H1 (cell line): Measurements from ENCODE around the gene BTBD7. TPM values are rescaled to one million over a fixed set of nuclear protein-coding genes. Genes with fewer than 3 reads are reported as not detected.

Experiments
- CTCF ChIA-PET: fragments of 300-600 bp; sonication (Branson Sonifier 250); formaldehyde crosslinking; loops from one replicate; lab custom pipeline; 2021; ENCODE audit not compliant: partially characterized antibody; lab: Charles Lee
- POLR2A ChIA-PET: fragments of 300-600 bp; sonication (Branson Sonifier 250); formaldehyde crosslinking; loops from one replicate; lab custom pipeline; 2021; ENCODE audit warnings: inconsistent platforms; ENCODE audit not compliant: partially characterized antibody; lab: Charles Lee
- DNase-seq, 2 experiments: peaks; one replicate each; pipeline versions ENCODE4 v3.0.0 to v3.0.0-alpha.2; 2010 to 2022; ENCODE audit warnings: low spot score in 2 of 2, low read depth in 1 of 2, mixed read lengths in 1 of 2
- FAIRE-seq: peaks from 2 replicates; lab custom pipeline; 2011; peaks lifted over from hg19 to GRCh38; lab: Jason Lieb, UNC
- H2AFZ ChIP-seq: 2 replicates; pipeline ENCODE4 v1.8.1; 2012; ENCODE audit warnings: low read length, inconsistent platforms
- H2AK5ac ChIP-seq: 2 replicates; pipeline ENCODE4 v1.6.1; 2013; ENCODE audit warnings: low read depth, low read length
- H2BK120ac ChIP-seq: replicated peaks from 2 replicates; pipeline ENCODE3; 2013; ENCODE audit warnings: low read depth, low read length, inconsistent platforms
- H2BK12ac ChIP-seq: 2 replicates; pipeline ENCODE4 v1.6.1; 2013; ENCODE audit warnings: low read depth, low read length
- H2BK15ac ChIP-seq: 2 replicates; pipeline ENCODE4 v1.6.1; 2013; ENCODE audit warnings: low read length
- H2BK20ac ChIP-seq: 2 replicates; pipeline ENCODE4 v1.6.1; 2013; ENCODE audit warnings: low read length
- H2BK5ac ChIP-seq: 2 replicates; pipeline ENCODE4 v1.6.1; 2013; ENCODE audit warnings: low read depth, low read length
- H3K14ac ChIP-seq: 2 replicates; pipeline ENCODE4 v1.6.1; 2013; ENCODE audit warnings: inconsistent platforms; ENCODE audit not compliant: insufficient read length
- H3K18ac ChIP-seq: 2 replicates; pipeline ENCODE4 v1.6.1; 2013; ENCODE audit warnings: low read length; ENCODE audit errors: extremely low read depth
- H3K23ac ChIP-seq: 2 replicates; pipeline ENCODE4 v1.6.1; 2013; ENCODE audit warnings: inconsistent platforms; ENCODE audit not compliant: insufficient read length
- H3K23me2 ChIP-seq: 2 replicates; pipeline ENCODE4 v1.6.1; 2013; ENCODE audit warnings: low read depth, low read length
- H3K27ac ChIP-seq: 2 replicates; pipeline ENCODE4 v1.6.1; 2011; ENCODE audit warnings: low read depth, low read length, inconsistent platforms
- H3K27me3 ChIP-seq, 4 experiments: replicated peaks in 1 of 4; 1 replicate in 1 of 4; 2 replicates in 3 of 4; pipeline versions ENCODE4 v1.6.1 to v1.8.1; 2011 to 2013; ENCODE audit warnings: low read length in 3 of 4, mild to moderate bottlenecking in 3 of 4, inconsistent platforms in 2 of 4, mixed read lengths in 2 of 4, moderate library complexity in 1 of 4; ENCODE audit not compliant: control insufficient read depth in 3 of 4, insufficient read depth in 3 of 4; ENCODE audit errors: extremely low read depth in 1 of 4
- H3K36me3 ChIP-seq, 4 experiments: 2 replicates each; pipeline versions ENCODE4 v1.6.1 to v1.8.1; 2011 to 2013; ENCODE audit warnings: mild to moderate bottlenecking in 4 of 4, low read length in 3 of 4, moderate library complexity in 2 of 4, control low read depth in 1 of 4, inconsistent platforms in 1 of 4; ENCODE audit not compliant: insufficient read depth in 4 of 4, control insufficient read depth in 2 of 4
- H3K4ac ChIP-seq: replicated peaks from 2 replicates; pipeline ENCODE3; 2013; ENCODE audit warnings: low read length, low read depth, mixed read lengths, inconsistent platforms; ENCODE audit not compliant: insufficient read length
- H3K4me1 ChIP-seq, 4 experiments: replicated peaks in 1 of 4; 1 replicate in 1 of 4; 2 replicates in 3 of 4; pipeline versions ENCODE4 v1.6.1 to v1.8.1; 2011 to 2013; ENCODE audit warnings: low read length in 3 of 4, inconsistent platforms in 2 of 4, mixed read lengths in 1 of 4; ENCODE audit not compliant: insufficient read depth in 4 of 4, control insufficient read depth in 3 of 4
- H3K4me2 ChIP-seq, 2 experiments: 2 replicates each; pipeline versions ENCODE4 v1.6.1 to v1.8.1; 2011 to 2013; ENCODE audit warnings: low read depth in 2 of 2, low read length in 2 of 2, control low read depth in 1 of 2, inconsistent platforms in 1 of 2, mild to moderate bottlenecking in 1 of 2; ENCODE audit not compliant: insufficient read depth in 1 of 2
- H3K4me3 ChIP-seq, 4 experiments: fragments of 200-600, 300-600 bp in 1 of 4; sonication (generic), shearing (Covaris generic), sonication (Bioruptor Twin) in 1 of 4; 2 replicates each; pipeline versions ENCODE4 v1.5.1 to v1.8.1; 2011 to 2016; ENCODE audit warnings: low read length in 4 of 4, low read depth in 3 of 4, control low read depth in 2 of 4, inconsistent platforms in 2 of 4, mild to moderate bottlenecking in 2 of 4, mixed read lengths in 1 of 4, moderate library complexity in 1 of 4; ENCODE audit not compliant: insufficient read depth in 2 of 4; ENCODE audit errors: extremely low read depth in 1 of 4
- H3K56ac ChIP-seq: replicated peaks from 2 replicates; pipeline ENCODE3; 2013; ENCODE audit warnings: low read depth, mild to moderate bottlenecking, mixed read lengths, low read length, inconsistent platforms; ENCODE audit not compliant: insufficient read length
- H3K79me1 ChIP-seq: 2 replicates; pipeline ENCODE4 v1.6.1; 2013; ENCODE audit warnings: low read depth, low read length, control low read depth
- H3K79me2 ChIP-seq, 2 experiments: 2 replicates each; pipeline versions ENCODE4 v1.6.1 to v1.8.1; 2012 to 2013; ENCODE audit warnings: low read length in 2 of 2, mild to moderate bottlenecking in 2 of 2, inconsistent platforms in 1 of 2; ENCODE audit not compliant: insufficient read depth in 2 of 2, control insufficient read depth in 1 of 2
- H3K9ac ChIP-seq, 4 experiments: replicated peaks in 1 of 4; 1 replicate in 1 of 4; 2 replicates in 3 of 4; pipeline versions ENCODE4 v1.6.1 to v1.8.1; 2011 to 2013; ENCODE audit warnings: low read depth in 3 of 4, low read length in 3 of 4, control low read depth in 2 of 4, mild to moderate bottlenecking in 2 of 4, moderate library complexity in 2 of 4, inconsistent platforms in 1 of 4; ENCODE audit errors: extremely low read depth in 1 of 4
- H3K9me3 ChIP-seq, 2 experiments: 2 replicates each; pipeline versions ENCODE4 v1.6.1 to v1.8.1; 2012 to 2013; ENCODE audit warnings: mild to moderate bottlenecking in 2 of 2, moderate library complexity in 2 of 2, control low read depth in 1 of 2, inconsistent platforms in 1 of 2, low read depth in 1 of 2, low read length in 1 of 2, mixed read lengths in 1 of 2; ENCODE audit not compliant: insufficient read depth in 2 of 2
- H4K20me1 ChIP-seq, 2 experiments: replicated peaks in 1 of 2; 2 replicates each; pipeline versions ENCODE3 to v1.8.1; 2011 to 2013; ENCODE audit warnings: inconsistent platforms in 2 of 2, low read length in 2 of 2, mild to moderate bottlenecking in 1 of 2; ENCODE audit not compliant: insufficient read depth in 2 of 2, control insufficient read depth in 1 of 2
- H4K5ac ChIP-seq: 2 replicates; pipeline ENCODE4 v1.6.1; 2013; ENCODE audit warnings: low read length, low read depth, mixed read lengths, inconsistent platforms; ENCODE audit not compliant: insufficient read length
- H4K8ac ChIP-seq: 2 replicates; pipeline ENCODE4 v1.8.0; 2013; ENCODE audit warnings: mild to moderate bottlenecking, moderate library complexity, low read length, inconsistent platforms; ENCODE audit not compliant: insufficient read depth; ENCODE audit errors: extremely low read depth
- H4K91ac ChIP-seq: replicated peaks from 2 replicates; pipeline ENCODE3; 2013; ENCODE audit warnings: low read length, mixed read lengths, inconsistent platforms; ENCODE audit not compliant: insufficient read length
- CTBP2 ChIP-seq: IDR thresholded peaks from 2 replicates; pipeline ENCODE4 v1.7.0; 2011; ENCODE audit warnings: borderline replicate concordance, mild to moderate bottlenecking, moderate library complexity, mixed read lengths, low read length; ENCODE audit not compliant: insufficient read depth, insufficient read length
- GABPA ChIP-seq: IDR thresholded peaks from 2 replicates; pipeline ENCODE4 v1.6.1; 2011; ENCODE audit warnings: mild to moderate bottlenecking, low read length, moderate library complexity, borderline replicate concordance; ENCODE audit not compliant: insufficient read depth
- JUND ChIP-seq: IDR thresholded peaks from 2 replicates; pipeline ENCODE4 v1.6.1; 2011; ENCODE audit warnings: mild to moderate bottlenecking, improper control_type of control experiment, low read length
- RBBP5 ChIP-seq: IDR thresholded peaks from 2 replicates; pipeline ENCODE4 v1.7.1; 2012; ENCODE audit warnings: low read depth, mild to moderate bottlenecking, inconsistent platforms, low read length, moderate library complexity, borderline replicate concordance
- RFX5 ChIP-seq: IDR thresholded peaks from 2 replicates; pipeline ENCODE4 v1.6.1; 2011; ENCODE audit warnings: low read depth, low read length, improper control_type of control experiment, borderline replicate concordance
- TCF12 ChIP-seq: IDR thresholded peaks from 2 replicates; pipeline ENCODE4 v1.6.1; 2011; ENCODE audit warnings: low read depth, mild to moderate bottlenecking, low read length
- WGBS, 2 experiments: shearing (Covaris generic) in 1 of 2; methylation state at CpG; one replicate each; pipeline versions ENCODE4 v1.1.6 to v1.1.7; 2013 to 2015; ENCODE audit warnings: low lambda C conversion rate in 2 of 2, mixed read lengths in 2 of 2, inconsistent platforms in 1 of 2, low coverage in 1 of 2, missing lambda C conversion rate in 1 of 2; ENCODE audit not compliant: insufficient replicate concordance in 2 of 2, insufficient coverage in 1 of 2, insufficient read length in 1 of 2; ENCODE audit errors: extremely low coverage in 1 of 2, missing lambda C conversion rate in 1 of 2; 5-methylcytosine and 5-hydroxymethylcytosine counted together
- polyA plus RNA-seq, 7 experiments: library from polyadenylated mRNA; depleted of rRNA in 3 of 7; stranded (reverse) in 5 of 7; unstranded in 2 of 7; fragments of >200 nt in 5 of 7; fragments of 200-250 nt in 2 of 7; gene quantifications; 1 replicate in 5 of 7; 2 replicates in 1 of 7; 4 replicates in 1 of 7; pipeline versions ENCODE4 v1.2.1 to v1.2.3, GENCODE V29; 2011 to 2013; ENCODE audit warnings: missing spikeins in 2 of 7, mixed read lengths in 2 of 7
- total RNA-seq: library from RNA; stranded (reverse); fragmentation: NEBNext Ultra II Directional; extraction: Animal tissue kit (Norgen Biotek cat#: 25700); gene quantifications from 2 replicates; pipeline ENCODE4 v1.2.1, GENCODE V29; 2021

The BTBD7 gene
- total and polyA plus RNA-seq, 2 of the 8 experiments (the other 6 are each of a cell fraction or from before 2014, with no cell fraction given): 12.1 to 46.1 TPM

DNA sequence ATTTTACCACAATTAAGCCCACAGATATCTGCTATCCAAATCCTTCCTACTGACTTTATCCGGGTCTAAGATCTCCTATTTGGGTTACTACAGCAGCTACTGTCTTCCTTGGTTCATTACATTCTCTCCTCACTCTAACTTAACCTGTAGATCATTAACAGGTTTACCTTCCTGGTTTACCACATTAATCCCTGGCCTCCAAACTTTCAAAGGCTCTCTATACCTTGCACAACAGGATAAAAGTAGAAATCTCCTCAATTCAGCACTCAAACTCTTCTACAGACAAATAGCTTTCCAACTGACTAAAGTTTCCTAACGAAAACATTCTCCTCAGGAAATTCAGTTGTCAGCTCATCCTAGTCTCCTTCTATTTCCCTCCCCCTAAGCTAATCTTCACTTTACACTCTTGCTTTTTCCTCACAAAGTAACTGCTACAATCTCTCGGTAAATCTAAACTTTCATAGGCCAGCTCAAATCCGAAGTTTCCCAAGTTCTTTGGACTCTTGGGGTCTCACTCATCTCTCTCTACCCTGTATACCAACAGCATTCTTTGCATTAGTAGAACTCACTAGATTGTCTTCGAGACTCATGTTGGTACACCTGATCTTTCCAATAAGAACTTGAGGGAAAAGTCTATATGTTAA is 2.7 kb downstream of the BTBD7 start:
- H2BK12ac ChIP-seq: no peak overlapping the region
- POLR2A ChIA-PET: no interaction called here
- no peak overlapping the region for H2AFZ ChIP-seq
- H3K4me3 ChIP-seq: no peak overlapping the region
- H3K27ac ChIP-seq: no peak overlapping the region
- H4K8ac ChIP-seq: no peak overlapping the region
- H3K4ac ChIP-seq: no peak overlapping the region
- no peak overlapping the region for H2AK5ac ChIP-seq
- no peak overlapping the region for H4K5ac ChIP-seq
- peaks cover 2 to 20% of the 10 kb centered on the region in 2 experiments for H4K20me1 ChIP-seq
- H2BK20ac ChIP-seq: no peak overlapping the region
- H2BK120ac ChIP-seq: no peak overlapping the region
- H3K18ac ChIP-seq: no peak overlapping the region
- no peak overlapping the region for H2BK15ac ChIP-seq
- H3K4me1 ChIP-seq: peaks cover 0 to 4% (median 3%) of the 10 kb centered on the region in 4 experiments; a peak in 5 of 7 replicates
- no peaks in the 10 kb centered on the region for H3K36me3 ChIP-seq
- H4K91ac ChIP-seq: no peak overlapping the region
- H3K9ac ChIP-seq: no peak overlapping the region
- no peak overlapping the region for H2BK5ac ChIP-seq
- FAIRE-seq (no peak), DNase-seq (no peak)
- H3K79me1 ChIP-seq: peaks cover 8% of the 10 kb centered on the region; the same call in 1 of the 2 replicates
- H3K79me2 ChIP-seq: peaks cover 19 to 82% of the 10 kb centered on the region in 2 experiments
- no peak overlapping the region; a peak in 1 of 4 replicates for H3K4me2 ChIP-seq
- CTCF ChIA-PET: interaction anchor here (0.6 to 1.1 kb wide), 4 partner anchors 11 to 161 kb away, joined by 3 read pairs; no protein-coding TSS in a partner anchor
- H3K23ac ChIP-seq: no peak overlapping the region
- no peak overlapping the region for H3K14ac ChIP-seq
- no peaks in the 10 kb centered on the region for H3K9me3 ChIP-seq
- no peak overlapping the region for H3K56ac ChIP-seq
- WGBS, 2 experiments: 92% methylated on average over 5 of the region's 5 CpGs; no CpG with 5 or more reads in 1 of the 2 experiments
- H3K27me3 ChIP-seq: no peaks in the 10 kb centered on the region
- peaks cover 9% of the 10 kb centered on the region for H3K23me2 ChIP-seq
- TF ChIP-seq TCF12 (no peak), CTBP2 (no peak), RFX5 (no peak), RBBP5 (no peak), JUND (no peak), GABPA (no peak)
